ENCODE measurements around the gene HPD.
A peak's percentile ranks its signal among the peaks of the same experiment; 100 is the strongest.
"Not testable (repeated sequence)": the region's sequence is repeated elsewhere in the genome, so short reads cannot be mapped to it uniquely, and the experiment has no call there.

The HPD gene

DNA sequence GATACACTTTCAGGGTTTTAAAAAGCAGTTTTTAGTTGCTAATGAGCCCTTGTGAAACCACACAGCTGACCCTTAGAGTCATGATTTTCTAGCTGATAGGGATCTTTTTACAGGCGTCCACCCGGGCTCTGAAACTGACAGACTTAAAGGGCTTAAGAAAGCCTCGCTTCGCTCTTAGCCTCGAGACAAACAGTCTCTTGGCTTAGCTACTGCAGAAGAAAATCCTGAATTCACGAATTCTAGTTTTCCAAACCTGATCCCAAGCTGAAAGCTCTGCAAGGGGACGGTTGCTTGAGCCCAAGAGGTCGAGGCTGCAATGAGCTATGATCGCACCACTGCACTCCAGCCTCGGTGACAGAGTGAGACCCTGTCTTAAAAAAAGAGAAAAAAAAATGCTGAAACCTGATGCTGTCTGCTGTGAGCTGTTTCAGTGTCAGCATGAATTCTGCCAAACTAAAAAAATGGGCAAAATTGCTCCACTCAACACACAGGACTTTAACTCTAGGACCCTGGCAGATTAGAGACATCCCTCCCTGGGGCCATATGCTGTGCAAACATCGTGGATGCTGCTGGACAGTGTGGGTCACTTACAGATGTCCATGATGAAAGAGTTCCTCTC, 3.1 kb upstream of the HPD start:
- peak; percentile 5 to 7 for DNase-seq

DNA sequence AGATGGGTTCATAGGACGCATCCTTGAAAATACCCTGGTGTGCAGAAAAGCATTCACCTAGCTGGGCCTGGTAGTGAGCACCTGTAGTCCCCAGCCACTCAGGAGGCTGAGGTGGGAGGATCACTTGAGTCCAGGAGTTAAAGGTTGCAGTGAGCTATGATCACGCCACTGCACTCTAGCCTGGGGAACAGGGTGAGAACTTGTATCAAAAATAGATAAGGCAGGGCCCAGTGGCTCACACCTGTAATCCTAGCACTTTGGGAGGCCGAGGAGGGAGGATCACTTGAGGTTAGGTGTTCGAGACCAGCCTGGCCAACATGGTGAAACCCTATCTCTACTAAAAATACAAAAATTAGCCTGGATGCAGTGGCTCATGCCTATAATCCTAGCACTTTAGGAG, 2.0 kb upstream of the HPD start:
- DNase-seq, result not testable (repeated sequence)

- DNase-seq, result no peak
Observed at GRCh38 chr12:121860257-121860656, 1.6 kb upstream of the HPD start.

DNA sequence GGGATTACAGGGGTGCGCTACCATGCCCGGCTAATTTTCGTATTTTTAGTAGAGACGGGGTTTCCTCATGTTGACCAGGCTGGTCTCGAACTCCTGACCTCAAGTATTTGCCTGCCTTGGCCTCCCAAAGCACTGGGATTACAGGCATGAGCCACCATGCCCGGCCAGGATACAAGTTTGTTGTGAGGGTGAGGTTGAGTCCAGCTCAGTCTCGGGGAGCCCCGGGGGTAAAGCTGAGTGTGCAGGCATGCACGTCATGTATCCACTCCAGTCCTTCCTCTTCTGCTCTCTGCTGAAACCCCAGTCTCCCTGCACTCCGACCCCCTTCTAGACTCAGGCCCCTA, 369 bp downstream of the HPD start:
- DNase-seq, result no peak

GRCh38 chr12:121857322-121858246, 1.1 kb downstream of the HPD start:
- no peak for DNase-seq

GRCh38 chr12:121852392-121852791, 6.3 kb downstream of the HPD start:
- DNase-seq, result not testable (repeated sequence)

GRCh38 chr12:121849665-121850064, 9.0 kb downstream of the HPD start:
- DNase-seq, result no peak

GRCh38 chr12:121849211-121849610, 9.4 kb downstream of the HPD start:
- DNase-seq, result no peak

DNA sequence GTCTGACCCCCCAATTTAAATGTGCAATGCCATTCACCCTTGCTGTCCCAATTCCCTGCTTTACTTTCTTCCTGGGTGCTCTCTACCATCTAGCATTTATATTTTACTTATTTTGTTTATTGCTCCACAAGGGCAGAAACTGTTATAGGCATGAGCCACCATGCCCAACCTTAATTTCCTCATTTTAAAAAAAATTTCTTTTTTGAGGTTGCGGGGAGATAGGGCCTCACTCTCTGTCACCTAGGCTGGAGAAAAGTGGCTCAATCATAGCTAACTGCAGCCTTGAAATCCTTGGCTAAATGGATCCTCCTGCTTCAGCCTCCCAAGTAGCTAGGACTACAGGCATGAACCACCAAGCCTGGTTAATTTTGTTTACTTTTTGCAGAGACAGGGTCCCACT, 13.0 kb downstream of the HPD start:
- DNase-seq, result no peak

DNA sequence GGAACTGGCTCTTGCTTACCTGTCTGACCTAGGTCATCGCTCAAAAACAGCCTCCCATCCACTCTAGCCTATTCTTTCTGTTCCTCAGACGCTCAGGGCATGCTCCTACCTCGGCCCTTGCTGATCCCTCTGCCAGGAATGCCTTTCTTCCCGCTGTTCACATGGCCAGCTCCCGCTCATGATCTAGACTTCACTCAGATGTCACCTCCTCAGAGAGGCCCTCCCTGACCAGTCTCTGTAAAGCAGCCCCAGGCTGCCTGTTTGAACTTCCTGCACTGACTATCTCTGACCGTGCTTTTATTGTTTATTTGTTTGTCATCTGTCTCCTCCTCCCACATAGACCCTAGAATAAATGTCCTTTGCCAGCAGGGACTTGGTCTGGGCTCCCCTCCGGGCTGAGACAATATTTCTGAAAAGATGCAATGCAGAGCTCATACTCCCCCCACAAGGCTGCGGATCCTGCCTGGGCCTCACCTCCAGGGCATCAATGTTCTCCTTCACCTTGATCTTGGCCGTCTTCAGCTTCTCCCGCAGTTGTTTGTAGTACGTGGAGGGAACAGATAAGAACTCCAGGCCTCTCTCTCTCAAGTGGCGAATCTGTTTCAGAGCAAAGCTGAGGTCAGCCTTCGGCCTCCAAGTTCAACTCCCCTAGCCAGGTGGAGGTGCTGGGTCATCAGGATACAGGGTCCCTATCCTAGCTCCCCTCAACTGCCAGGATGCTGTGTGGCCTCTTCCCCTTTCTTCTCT, 15.2 kb downstream of the HPD start:
- DNase-seq, result no peak

DNA sequence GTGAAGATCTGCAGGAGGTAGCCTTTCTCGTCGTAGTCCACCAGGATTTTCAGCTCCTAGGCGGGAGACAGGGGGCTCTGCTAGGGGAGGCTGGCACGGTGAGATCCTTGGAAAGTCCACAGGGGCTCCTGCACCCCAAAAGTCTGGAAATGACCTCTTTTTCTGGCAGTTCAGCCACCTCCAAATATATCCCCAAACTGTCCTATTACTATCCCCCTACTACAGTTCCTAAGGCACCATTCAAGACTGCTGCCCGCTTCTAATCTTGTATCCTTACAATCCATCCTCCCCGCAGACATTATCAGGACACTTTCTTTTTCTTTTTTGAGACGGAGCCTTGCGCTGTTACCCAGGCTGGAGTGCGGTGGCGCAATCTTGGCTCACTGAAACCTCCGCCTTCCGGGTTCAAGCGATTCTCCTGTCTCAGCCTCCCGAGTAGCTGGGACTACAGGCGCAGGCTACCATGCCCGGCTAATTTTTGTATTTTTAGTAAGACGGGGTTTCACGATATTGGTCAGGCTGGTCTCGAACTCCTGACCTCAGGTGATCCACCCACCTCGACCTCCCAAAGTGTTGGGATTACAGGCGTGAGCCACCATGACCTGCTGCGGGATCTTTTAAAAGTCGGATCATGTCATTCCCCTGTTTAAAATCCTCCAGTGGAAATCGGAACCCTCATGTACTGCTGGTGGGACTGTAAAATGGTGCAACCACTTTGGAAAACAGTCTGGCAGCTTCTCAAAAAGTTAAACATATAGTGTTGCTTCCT, 18.5 kb downstream of the HPD start:
- DNase-seq, result no peak

DNA sequence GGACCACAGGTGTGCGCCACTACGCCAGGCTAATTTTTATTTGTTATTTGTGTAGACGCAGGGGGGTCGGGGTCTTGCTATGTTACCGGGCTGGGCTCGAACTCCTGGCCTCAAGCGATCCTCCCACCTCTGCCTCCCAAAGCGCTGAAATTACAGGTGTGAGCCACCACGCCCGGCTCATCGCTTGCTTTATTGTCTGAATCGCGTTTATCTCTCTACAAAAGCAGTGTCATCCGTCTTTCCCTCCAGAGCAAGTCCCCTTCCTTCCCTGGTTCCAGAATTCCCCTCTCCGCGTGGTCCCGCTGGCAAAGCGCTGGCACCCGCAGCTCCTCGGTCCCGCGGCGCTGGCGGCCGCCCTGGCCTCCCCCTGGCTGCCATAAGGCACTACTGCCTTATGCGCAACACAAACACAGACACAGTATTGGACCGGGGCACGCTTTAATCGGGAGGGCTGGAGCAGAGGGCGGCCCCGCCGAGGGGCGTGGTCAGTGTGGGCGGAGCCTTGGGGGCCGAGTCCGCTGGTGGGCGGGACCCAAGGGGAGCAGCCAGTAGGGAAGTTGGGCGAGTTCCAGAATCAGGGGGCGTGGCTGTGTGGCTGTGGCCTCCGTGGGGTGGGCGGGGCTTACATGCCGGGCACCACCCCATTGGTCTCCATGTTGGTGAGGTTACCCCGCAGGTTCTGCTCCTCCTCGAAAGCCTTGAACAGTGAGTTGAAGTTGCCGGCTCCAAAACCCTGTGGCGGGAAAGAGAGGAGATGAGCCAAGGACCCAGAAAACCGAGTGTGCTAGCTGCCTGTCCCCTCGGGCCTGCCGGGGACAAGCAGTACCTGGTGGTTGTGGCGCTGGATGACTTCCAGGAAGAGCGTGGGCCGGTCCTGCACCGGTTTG, 19.3 kb downstream of the HPD start:
- DNase-seq, result peak; percentile 93 to 96

- no peak for DNase-seq
Observed at GRCh38 chr12:121838126-121838525, 20.5 kb downstream of the HPD start.

- DNase-seq, result no peak
Observed at GRCh38 chr12:121837680-121838079, 21.0 kb downstream of the HPD start.

- DNase-seq, result no peak
Observed at GRCh38 chr12:121831571-121832245, 27.0 kb downstream of the HPD start.

- DNase-seq, result no peak
Observed at GRCh38 chr12:121830588-121831265, 27.9 kb downstream of the HPD start.

DNA sequence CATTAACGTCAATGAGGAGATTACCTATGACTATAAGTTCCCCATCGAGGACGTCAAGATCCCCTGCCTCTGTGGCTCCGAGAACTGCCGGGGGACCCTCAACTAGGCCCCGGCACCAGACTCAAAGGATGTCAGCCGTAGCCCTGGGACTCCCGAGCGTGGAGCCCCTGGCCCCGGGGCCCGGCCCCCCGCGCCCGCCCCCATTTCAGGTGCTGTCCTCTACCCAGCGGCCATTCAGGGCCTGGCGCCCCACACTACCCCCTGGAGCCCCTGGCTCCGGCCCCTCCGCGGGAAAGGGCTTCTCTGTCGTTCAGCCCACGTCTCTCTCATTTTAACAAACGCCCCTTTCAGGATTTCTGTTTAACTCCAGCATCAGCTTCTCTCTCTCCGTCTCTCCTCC, 28.5 kb downstream of the HPD start:
- no peak for DNase-seq

DNA sequence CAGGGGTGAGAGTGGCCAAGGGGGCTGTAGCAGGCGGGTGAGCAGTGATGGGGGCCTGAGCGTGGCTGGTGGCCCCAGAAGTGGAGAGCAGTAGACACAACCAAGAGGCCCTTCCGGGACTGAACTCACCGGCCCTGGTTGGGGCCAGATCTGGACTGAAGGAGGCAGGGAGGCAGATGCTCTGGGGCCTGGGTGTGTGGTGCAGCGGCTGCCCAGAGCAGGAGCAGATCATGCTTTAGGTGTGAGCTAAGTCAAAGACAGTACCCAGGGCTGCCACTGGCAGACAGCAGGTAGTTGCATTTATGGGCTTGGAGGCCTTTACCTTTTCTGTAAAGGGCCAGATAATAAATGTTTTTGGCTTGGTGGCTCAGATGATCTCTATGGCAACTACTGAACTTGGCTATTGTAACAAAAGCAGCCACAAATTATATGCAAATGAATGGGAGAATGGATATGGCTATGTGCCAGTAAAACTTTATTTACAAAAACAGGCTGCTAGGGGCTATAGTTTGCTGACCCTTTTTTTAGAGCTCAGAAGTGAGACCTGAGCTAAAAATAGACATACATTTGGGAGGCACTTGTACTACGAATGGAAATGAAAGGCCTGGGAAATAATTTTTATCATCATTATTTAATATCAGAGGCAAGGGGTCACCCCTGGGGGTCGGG, 29.3 kb downstream of the HPD start:
- DNase-seq, result no peak

GRCh38 chr12:121828826-121829225, 29.8 kb downstream of the HPD start:
- no peak for DNase-seq

GRCh38 chr12:121828306-121828705, 30.4 kb downstream of the HPD start:
- DNase-seq, result no peak

Data from NCI-H524 (cell line).